Ureter (tissue), 1 donor: ENCODE results near the gene ZNF174. TPM values are rescaled to one million over a fixed set of nuclear protein-coding genes. Genes with fewer than 3 reads are reported as not detected.

ENCODE experiments used
- DNase-seq: peaks from one replicate; pipeline ENCODE4 v3.0.0-alpha.2; 2020; ENCODE audit warnings: low spot score
- total RNA-seq: library from RNA; stranded (reverse); gene quantifications from one replicate; pipeline ENCODE4 v1.2.4, GENCODE V29; 2023
- donor health status: DM: yes; HTN: yes; CAD: no.

The ZNF174 gene
- total RNA-seq, 1 donor from 2014 or later: 14.5 TPM

DNA sequence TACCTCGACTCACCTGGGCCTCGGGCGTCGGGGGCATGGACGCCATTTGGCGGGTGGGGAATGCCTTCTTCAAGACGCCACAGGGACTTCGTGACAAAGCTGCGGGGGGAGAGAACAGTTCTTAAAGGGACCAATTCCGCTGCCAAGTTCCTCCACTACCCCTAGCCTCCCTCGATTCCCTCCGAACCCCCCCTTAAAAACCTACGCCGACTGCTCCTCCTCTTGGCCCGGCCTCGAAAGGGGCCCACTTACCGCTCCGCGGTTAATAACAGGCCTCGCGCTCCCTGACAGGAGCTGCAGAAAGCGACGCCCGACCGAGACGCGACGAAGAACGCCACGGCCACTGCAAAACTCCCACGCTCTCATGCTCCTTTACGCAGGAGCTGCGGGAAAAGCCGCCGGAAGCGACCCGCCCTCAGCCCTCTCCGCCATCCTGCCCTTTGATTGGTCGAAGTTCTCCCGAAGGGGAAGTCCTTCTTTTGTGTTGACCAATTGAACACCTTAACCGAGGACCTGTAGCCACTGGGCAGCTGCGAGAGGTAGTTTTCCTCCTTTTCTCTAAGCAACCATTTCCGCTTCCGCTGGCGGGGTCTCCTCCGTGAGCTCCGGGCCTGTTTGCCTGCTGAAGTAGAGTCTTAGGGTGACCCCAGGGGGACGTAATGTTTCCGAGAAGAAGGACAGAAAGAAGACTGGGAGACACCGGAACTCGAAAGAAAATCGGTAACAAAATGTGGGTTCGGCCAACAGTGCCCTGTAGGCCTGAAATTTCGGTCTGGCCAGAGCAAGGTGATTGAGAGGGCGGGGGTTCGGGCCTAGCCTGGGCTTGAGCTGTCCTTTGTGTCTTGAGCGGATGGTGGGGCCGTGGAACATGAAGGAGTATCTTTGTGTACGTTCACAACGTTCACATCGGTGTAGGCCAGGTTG is 42.4 kb downstream of the ZNF174 start, which contains the start of the genes NAA60 and ZNF597:
TSS of gene NAA60 (plus strand) at position 573 of the 924 bp plus-strand sequence. CDS start 32,548 bp downstream, outside the sequence.
TSS of gene ZNF597 (minus strand) at position 397 of the 924 bp plus-strand sequence. CDS start at position 46, 351 bp downstream.
- peak; percentile 85 for DNase-seq

- DNase-seq: no peak
Measured at GRCh38 chr16:3444032-3444388, 43.0 kb downstream of the ZNF174 start.

DNA sequence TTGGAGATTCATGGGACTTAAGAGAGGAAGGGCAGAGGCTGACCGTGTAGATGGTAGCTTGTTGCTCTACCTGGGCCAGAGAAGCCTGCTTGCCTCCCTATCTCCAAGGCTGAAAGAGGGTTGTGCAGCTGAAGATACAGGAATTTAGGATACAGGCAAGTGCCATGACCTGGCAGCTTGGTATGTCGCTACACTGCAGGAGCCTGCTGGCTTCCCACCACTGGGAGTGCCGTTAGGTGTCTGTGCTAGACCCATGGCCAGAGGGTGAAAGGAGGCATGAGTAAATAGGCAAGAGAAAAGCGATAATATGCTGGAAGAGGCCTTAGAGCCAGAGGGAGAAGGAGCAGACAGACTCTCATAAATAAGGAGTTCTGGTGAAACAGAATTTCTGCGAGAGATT is 53.1 kb downstream of the ZNF174 start:
- no peak for DNase-seq

DNA sequence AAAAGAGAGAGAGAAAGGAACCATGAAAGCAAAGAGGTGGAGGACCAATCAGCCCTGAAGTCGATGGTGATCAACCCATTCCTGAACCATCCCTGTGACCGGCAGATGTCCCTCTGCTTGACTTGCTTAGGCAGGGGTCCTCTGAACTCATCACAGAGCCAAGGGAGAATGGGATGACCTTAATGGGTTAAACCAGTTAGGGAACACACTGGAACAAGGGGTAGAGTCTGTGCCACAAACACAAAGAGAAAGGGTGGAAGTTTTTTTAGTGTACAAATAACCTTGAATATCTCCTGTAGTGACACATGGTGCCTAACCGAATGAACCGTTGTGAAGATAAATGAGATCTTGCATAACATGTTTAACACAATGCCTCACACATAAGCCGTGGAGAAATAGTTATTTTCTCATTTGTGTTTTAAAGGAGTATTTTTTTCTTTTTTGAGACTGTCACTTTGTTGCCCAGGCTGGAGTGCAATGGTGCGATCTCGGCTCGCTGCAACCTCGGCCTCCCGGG is 53.7 kb downstream of the ZNF174 start:
- DNase-seq: no peak

- peak; percentile 92 for DNase-seq
Measured at GRCh38 chr16:3457434-3458252, 56.6 kb downstream of the ZNF174 start.

- no peak for DNase-seq
Measured at GRCh38 chr16:3458278-3458851, 57.4 kb downstream of the ZNF174 start.

DNA sequence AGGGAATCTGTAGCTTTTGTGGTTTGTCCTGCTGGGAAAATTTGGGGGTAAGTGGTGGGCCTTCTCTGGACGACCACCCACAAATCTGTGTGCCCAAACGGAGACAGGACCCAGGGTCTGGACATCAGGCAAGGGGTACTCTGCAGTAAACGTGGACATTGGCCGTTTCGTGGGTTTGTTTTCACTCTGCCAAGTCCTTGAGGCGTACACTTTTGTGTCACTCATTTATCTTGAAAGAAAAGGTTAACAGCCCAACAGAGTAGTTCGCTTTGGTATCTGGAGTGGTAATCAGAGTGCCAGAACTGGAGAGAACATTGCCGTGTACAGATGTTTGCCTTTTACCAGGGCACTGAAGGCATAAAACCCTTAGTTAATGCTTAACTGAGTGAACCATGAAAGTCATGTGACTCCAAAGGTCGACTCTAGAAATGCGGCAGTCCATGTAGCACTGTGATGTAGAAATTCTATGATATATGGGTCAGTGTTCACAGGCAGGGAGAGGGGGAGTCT is 57.9 kb downstream of the ZNF174 start:
- no peak for DNase-seq

Other genes with a start within 250 kb of the ZNF174 start
- not detected for gene OR1F1, start 213.0 kb upstream of the ZNF174 start, total RNA-seq
- gene ZNF200, start 166.1 kb upstream of the ZNF174 start, total RNA-seq: 7.8 TPM
- 1.8 TPM for gene MEFV, start 144.6 kb upstream of the ZNF174 start, total RNA-seq
- 40.3 TPM for gene ZNF263, start 117.7 kb upstream of the ZNF174 start, total RNA-seq
- gene TIGD7, start 95.8 kb upstream of the ZNF174 start, total RNA-seq: 5.3 TPM
- gene ZNF75A, start 95.7 kb upstream of the ZNF174 start, total RNA-seq: 36.7 TPM
- gene OR2C1, start 45.3 kb upstream of the ZNF174 start, total RNA-seq: not detected
- 15.7 TPM for gene ZSCAN32, start 211 bp upstream of the ZNF174 start, total RNA-seq
- gene ZNF597, start 42.3 kb downstream of the ZNF174 start, total RNA-seq: 4.8 TPM
- gene NAA60, start 42.5 kb downstream of the ZNF174 start, total RNA-seq: 54.4 TPM
- not detected for gene C16orf90, start 94.3 kb downstream of the ZNF174 start, total RNA-seq
- gene CLUAP1, start 99.8 kb downstream of the ZNF174 start, total RNA-seq: 34.3 TPM
- gene NLRC3, start 176.2 kb downstream of the ZNF174 start, total RNA-seq: 3.0 TPM
- gene SLX4, start 210.4 kb downstream of the ZNF174 start, total RNA-seq: 5.8 TPM